GM12801 (cell line): ENCODE measurements around the gene ST3GAL5.

Experiments used
- CTCF ChIP-seq: IDR thresholded peaks from one replicate; pipeline ENCODE4 v1.5.1; 2011; ENCODE audit warnings: control low read depth; ENCODE audit not compliant: insufficient read length; ENCODE audit errors: extremely low read depth

Gene ST3GAL5

GRCh38 chr2:85913884-85914881 is 25.4 kb upstream of the ST3GAL5 start:
- no peak for TF ChIP-seq CTCF

DNA sequence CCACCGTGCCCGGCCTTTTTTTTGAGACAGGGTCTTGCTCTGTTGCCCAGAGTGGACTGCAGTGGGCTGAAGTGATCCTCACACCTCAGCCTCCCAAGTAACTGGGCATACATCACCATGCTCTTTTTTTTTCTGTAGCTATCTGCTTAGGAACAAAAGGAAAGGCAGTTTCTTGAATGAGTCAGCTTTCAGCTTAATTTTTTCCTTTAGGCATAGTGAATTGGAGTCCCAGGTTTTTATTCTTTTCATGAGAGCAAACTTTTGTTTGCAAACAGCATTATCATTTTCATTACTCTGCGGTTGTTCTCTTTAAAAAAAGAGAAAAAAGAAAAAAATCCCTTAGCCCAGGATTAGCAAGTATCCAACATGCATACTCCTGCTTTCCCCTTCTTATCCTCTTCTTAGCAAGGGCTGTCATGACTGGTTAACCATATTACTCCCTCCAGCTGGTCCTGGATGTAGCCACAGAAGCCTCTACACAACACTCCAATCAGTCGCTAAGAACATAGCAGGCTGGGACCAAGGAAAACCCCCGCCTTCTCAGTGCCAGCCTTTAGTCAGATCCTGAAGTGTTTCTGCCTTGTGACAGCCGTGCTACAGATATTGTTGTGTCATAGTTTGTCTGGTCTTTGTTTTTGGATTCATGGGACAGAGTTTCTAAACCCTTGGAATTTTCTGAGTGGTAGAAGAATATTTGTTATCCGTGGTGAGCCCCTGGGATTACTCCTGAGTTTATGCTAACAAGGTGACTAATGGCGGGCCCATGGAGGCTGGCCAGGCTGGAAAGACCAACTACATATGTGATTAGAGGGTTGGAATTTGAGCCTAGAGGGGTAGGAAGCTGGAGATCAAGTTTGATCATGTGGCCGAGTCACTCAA is 23.3 kb upstream of the ST3GAL5 start:
- TF ChIP-seq CTCF: no peak

- TF ChIP-seq CTCF: no peak
Observed at GRCh38 chr2:85911097-85911496, 22.3 kb upstream of the ST3GAL5 start.

- TF ChIP-seq CTCF: no peak
Observed at GRCh38 chr2:85909005-85909404, 20.2 kb upstream of the ST3GAL5 start.

- TF ChIP-seq CTCF: no peak
Observed at GRCh38 chr2:85908506-85908905, 19.7 kb upstream of the ST3GAL5 start.

GRCh38 chr2:85907671-85908157 is 18.9 kb upstream of the ST3GAL5 start:
- TF ChIP-seq CTCF: no peak

DNA sequence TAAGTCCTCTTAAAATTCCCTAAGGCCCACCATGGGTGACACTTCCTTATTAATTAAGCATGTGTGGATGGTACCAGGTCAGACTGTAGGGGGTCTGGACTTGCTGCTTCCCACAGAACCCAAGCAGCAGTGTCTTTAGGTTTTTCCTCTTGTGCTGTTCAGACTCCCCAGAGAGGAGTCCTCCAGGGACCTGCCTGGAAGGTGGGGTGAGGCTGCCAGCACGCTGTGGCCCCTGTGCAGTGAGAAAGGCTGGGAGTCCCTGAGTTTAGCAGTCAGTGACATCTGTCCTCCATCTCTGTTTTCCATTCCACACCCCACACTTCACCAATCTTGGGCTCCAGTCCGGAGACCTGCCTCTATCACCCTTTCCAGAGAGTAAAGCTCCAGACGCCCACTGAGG is 18.0 kb upstream of the ST3GAL5 start:
- TF ChIP-seq CTCF: no peak
